HTR-8/SVneo (cell line): ENCODE data around the gene CAMTA1.
"Not testable (repeated sequence)": the region's sequence is repeated elsewhere in the genome, so short reads cannot be mapped to it uniquely, and the experiment has no call there.

ENCODE experiments used
- DNase-seq: peaks from one replicate; pipeline ENCODE4 v3.0.0; 2011; ENCODE audit warnings: low spot score, mixed read lengths; ENCODE audit not compliant: insufficient read length
- FAIRE-seq: peaks from 2 replicates; lab custom pipeline; 2011; peaks lifted over from hg19 to GRCh38; lab: Jason Lieb, UNC

Gene CAMTA1

GRCh38 chr1:7153464-7153863 lies 368.2 kb downstream of the CAMTA1 start:
- DNase-seq, result no peak
- FAIRE-seq, result no peak

- no peak for DNase-seq
- FAIRE-seq, result no peak
These were observed 374.0 kb downstream of the CAMTA1 start for GRCh38 chr1:7159116-7159781.

- not testable (repeated sequence) for FAIRE-seq, DNase-seq
These were observed 383.3 kb downstream of the CAMTA1 start for GRCh38 chr1:7168554-7168953.

- FAIRE-seq, result no peak
- DNase-seq, result no peak
These were observed 385.9 kb downstream of the CAMTA1 start for GRCh38 chr1:7171168-7171567.

GRCh38 chr1:7171574-7171973 lies 386.3 kb downstream of the CAMTA1 start:
- DNase-seq, result no peak
- FAIRE-seq, result no peak

- FAIRE-seq (no peak), DNase-seq (no peak)
These were observed 387.6 kb downstream of the CAMTA1 start for GRCh38 chr1:7172804-7173203.

GRCh38 chr1:7174561-7174960 lies 389.3 kb downstream of the CAMTA1 start:
- DNase-seq (no peak), FAIRE-seq (no peak)

- DNase-seq (no peak), FAIRE-seq (no peak)
These were observed 390.0 kb downstream of the CAMTA1 start for GRCh38 chr1:7174980-7175906.

GRCh38 chr1:7177021-7177420 lies 391.8 kb downstream of the CAMTA1 start:
- FAIRE-seq (no peak), DNase-seq (no peak)

GRCh38 chr1:7177438-7178146 lies 392.3 kb downstream of the CAMTA1 start:
- DNase-seq (no peak), FAIRE-seq (no peak)

GRCh38 chr1:7178336-7178735 lies 393.1 kb downstream of the CAMTA1 start:
- FAIRE-seq (no peak), DNase-seq (no peak)

- no peak for FAIRE-seq
- no peak for DNase-seq
These were observed 393.5 kb downstream of the CAMTA1 start for GRCh38 chr1:7178741-7179140.

- FAIRE-seq, result no peak
- DNase-seq, result no peak
These were observed 400.5 kb downstream of the CAMTA1 start for GRCh38 chr1:7185721-7186120.

- DNase-seq (no peak), FAIRE-seq (no peak)
These were observed 401.3 kb downstream of the CAMTA1 start for GRCh38 chr1:7186382-7187111.

GRCh38 chr1:7187112-7187493 lies 401.8 kb downstream of the CAMTA1 start:
- FAIRE-seq (no peak), DNase-seq (no peak)

GRCh38 chr1:7190261-7190660 lies 405.0 kb downstream of the CAMTA1 start:
- DNase-seq (no peak), FAIRE-seq (no peak)

- no peak for DNase-seq
- FAIRE-seq, result no peak
These were observed 407.2 kb downstream of the CAMTA1 start for GRCh38 chr1:7192453-7192852.

GRCh38 chr1:7196036-7196911 lies 411.0 kb downstream of the CAMTA1 start:
- FAIRE-seq, result no peak
- no peak for DNase-seq

GRCh38 chr1:7198664-7199063 lies 413.4 kb downstream of the CAMTA1 start:
- DNase-seq (no peak), FAIRE-seq (no peak)
